ENCODE results near the gene C1QTNF2.
"Not testable (repeated sequence)": the region's sequence is repeated elsewhere in the genome, so short reads cannot be mapped to it uniquely, and the experiment has no call there.

C1QTNF2 gene

DNA sequence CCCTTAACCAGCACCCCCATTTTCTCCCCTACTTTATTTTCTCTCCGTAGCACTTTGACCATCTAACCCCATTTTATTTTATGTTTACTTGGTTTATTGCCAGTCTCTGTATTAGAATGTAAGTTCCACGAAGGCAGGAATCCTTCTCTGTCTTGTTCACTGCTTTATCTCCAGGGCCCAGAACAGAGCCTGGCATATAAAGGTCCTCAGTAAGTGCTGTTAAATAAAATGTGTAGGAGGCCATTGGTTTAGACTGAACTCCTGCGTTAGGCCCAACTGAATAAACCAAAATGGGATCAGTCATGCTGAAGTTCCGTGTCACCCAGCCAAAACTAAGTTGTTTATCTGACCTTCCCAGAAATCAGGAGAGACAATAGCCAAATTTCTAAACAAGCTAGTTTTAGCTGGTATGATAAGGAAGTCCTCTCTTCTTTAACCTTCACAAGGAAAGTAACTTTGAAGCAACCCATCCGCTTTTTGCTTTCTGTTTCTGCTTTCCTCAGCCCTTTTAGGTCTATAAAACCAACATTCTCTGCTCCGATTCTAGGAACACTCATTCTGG lies 29.0 kb downstream of the C1QTNF2 start:
- DNase-seq (ENCODE audit: low spot score): no peak

DNA sequence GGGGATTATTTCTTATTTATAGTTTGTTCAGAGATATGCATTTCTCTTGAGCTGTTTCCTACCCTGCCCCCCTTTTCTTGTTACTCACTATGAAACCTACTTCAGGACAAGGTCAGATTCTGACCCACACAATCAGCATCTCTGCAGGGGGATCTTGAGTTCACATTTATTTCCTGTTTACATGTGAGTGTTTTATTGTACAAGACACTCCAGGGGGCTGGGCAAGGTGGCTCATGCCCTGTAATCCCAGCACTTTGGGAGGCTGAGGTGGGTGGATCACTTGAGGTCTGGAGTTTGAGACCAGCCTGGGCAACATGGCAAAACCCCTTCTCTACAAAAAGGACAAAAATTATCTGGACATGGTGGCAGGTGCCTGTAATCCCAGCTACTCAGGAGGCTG lies 29.9 kb downstream of the C1QTNF2 start:
- not testable (repeated sequence) for DNase-seq (ENCODE audit: low spot score)

DNA sequence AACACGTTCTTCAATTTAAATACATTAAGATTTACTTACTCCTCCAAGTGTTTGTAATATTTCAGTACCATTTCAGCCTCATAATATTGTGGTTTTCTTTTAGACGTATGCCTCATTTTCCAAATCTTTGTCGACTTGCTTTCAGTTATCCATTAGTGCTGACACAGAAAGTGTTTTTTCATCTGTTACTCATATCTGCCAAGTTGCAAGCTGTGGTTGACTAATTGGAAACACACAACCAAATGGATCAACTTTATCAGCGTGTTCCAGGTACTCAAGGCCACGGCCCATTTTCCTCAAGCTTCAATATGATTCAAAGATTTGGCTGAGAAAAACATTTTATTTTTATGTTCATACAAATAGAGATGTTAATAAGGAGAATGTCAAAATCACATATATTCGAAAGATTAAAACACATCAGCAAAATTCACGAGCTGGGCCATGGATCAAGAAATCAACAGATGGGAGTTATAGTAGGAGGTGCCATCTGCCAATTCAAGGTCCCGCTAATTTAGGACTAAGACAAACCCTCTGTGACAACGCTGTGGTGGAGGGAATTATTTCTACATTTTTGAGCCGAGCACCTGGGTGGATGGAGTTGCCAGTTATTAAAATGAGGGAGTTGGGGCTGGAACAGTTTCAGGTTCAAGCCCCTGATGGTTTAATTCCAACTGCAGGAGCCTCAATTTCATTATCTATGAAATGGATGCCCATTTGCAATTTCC lies 30.9 kb downstream of the C1QTNF2 start:
- DNase-seq (ENCODE audit: low spot score): no peak

DNA sequence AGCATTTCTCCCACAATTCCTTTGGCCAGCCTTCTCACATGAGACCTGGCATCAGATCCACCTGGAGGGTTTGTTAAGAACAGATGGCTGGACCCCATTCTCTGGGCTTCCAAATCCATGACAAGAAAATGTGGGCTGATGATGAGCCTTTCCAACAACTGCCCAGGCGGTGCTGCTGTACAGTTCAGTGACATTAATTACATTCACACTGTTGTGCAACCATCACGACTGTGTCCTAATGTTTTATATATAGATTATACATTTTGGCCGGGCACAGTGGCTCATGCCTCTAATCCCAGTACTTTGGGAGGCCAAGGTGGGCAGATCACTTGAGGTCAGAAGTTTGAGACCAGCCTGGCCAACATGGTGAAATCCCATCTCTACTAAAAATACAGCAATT lies 35.7 kb downstream of the C1QTNF2 start:
- not testable (repeated sequence) for DNase-seq (ENCODE audit: low spot score)

DNA sequence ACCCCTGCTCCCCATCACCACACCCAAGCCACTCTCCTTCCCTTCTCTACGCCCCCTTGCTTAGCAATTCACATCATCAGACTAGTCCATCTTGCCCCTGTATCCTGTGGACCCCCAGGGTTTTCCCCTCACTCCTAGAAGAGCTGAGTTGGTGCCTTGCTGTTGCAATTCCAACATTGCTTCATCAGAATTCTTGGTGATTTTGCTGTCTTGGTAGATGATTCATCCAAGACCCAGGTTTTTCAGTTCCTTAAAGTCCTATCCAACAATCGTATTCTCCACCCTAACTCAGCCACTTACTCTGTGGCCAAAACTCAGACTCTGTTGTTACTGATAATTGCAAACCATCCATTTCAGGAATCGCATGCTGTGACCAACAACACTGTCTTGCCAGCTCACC lies 36.7 kb downstream of the C1QTNF2 start:
- DNase-seq (ENCODE audit: low spot score): no peak

DNA sequence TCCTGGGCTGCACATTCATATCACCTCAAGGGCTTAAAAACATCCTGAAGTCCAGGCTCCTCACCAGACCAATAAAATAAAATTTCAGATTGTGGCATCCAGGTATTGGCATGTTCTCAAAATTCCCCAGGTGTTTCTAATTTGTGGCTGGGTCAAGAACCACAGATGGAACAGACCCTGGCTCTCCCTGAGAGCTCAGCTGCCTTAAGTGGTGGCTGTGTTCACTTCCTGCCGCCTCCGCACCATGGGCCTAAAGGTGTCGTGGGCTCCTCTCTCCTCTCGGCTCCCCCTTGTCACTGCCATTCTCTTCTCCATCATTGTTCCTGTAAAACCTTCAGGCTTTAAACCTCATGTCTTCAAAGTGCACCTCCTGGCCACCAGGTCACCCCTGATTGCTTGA lies 40.2 kb downstream of the C1QTNF2 start:
- no peak for DNase-seq (ENCODE audit: low spot score)

GRCh38 chr5:160327818-160328217 lies 42.6 kb downstream of the C1QTNF2 start:
- DNase-seq (ENCODE audit: low spot score): no peak

- no peak for DNase-seq (ENCODE audit: low spot score)
Observed at GRCh38 chr5:160326981-160327380, 43.4 kb downstream of the C1QTNF2 start.

- no peak for DNase-seq (ENCODE audit: low spot score)
Observed at GRCh38 chr5:160325716-160326115, 44.7 kb downstream of the C1QTNF2 start.

- no peak for DNase-seq (ENCODE audit: low spot score)
Observed at GRCh38 chr5:160324886-160325285, 45.5 kb downstream of the C1QTNF2 start.

GRCh38 chr5:160318409-160318808 lies 52.0 kb downstream of the C1QTNF2 start:
- DNase-seq (ENCODE audit: low spot score): no peak

DNA sequence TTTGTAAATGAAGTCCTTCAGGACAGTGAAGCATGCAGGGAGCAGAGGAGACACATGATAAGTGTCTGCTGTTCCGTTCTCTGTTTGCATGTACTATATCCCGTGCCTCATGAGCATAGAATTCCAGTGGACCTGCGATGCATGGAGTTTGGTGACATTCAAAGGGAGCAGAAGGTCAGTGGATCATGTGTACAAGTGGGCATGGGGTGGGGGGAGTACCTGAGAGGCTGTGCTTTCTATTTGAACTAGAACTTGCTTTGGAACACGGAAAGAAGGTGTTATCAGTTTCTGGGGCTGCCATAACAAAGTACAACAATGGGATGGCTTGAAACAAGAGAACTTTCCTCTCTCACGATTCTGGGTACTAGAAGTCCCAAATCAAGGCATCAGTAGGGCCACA lies 53.0 kb downstream of the C1QTNF2 start:
- DNase-seq (ENCODE audit: low spot score): no peak

DNA sequence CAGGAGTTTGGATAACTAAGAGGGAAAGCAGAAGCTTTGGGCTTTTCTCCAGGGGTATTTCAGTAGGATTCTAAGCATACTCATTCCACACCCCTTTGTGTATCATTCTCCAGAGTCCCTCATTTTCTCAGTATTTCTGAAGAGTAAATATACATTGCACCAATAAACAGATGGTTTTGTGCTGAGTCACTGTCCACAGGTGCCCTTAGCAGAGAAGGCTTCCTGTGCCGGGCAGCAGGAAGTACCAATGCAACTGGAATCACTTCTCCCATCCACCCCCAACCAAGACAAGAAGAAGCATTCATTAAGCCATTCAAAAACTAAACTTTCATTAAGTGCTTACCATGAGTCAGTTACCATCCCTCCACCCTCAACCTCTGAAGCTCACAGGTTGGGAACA lies 54.5 kb downstream of the C1QTNF2 start:
- peak; percentile 11 for DNase-seq (ENCODE audit: low spot score)

DNA sequence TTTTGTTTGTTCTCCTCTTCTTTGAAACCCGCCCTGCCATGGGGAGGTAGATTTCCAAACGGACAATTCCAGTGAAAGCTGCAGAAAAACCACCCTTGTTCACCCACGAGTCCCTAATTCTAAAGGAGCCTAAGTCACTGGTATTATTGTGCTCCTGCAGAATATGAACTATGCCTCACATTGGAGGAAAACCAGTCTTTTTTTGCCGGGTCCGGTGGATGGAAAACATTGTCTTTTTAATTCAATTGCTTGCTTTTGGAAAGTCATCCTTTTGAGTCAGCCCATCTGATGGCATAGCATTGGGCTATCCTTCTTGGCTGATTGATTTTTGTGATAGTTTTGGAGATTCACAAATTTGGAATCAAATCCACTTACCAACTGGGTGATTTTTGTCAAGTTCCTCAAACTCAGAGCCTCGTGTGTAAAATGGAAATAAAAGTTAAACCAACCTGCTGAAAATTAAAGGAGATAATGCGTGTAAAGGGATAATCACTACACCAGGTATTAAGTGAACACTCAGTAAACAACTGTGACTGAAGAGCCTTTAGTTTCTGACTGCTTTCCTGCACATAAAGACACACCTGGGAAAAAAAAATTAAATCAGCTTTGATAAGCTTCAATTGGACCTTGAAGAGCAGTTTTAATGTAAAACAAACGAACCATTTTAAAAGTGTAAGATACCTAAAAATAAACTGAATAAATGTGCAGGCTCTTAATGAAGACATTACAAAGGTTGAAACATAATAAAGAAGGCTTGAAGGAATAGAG lies 57.3 kb downstream of the C1QTNF2 start:
- peak; percentile 19 for DNase-seq (ENCODE audit: low spot score)

DNA sequence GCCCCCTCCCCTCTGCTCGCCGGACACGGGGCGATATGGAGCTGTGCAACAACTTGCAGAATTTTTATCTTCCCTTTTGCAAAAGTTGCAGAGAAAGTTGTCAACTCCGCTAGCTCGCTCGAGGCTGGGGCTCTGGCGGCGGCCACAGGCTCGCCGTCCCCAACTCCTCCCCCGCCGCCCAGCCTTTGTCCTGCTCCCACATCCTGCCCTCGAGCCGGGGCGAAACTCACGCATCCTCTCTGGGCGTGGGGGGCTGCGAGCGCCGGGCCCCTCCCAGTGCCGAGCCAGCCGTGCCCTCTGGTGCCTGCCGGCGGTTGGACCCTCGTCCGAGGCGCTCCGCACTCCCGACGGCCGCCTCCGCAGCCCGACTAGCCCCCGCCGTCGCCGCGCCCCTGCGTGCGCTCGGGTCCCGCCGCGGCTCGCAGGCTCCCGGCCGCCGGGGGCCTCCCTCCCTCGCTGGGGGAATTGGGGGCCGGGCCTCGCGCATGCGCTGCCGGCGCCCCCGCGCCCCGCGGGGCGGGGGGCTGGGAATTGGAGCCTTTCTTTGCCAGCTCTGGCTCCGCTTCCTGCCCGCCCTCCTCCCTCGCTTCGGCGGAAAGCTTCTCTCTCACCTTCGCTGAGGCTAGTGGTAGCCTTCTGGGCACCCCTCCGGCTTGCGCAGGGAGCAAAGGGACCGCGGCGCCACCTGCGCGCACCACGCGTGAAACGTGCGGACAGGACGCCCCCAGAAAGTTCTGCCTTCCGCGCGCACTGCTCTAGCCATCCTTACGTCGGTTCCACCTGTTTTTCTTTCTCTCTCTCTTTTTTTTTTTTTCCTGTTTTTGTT lies 58.1 kb downstream of the C1QTNF2 start, which contains the start of gene CCNJL:
Gene CCNJL, minus strand, starts transcription at position 431 of the 826 bp plus-strand sequence. CDS start 641 bp downstream, outside the sequence.
- DNase-seq (ENCODE audit: low spot score): peak; percentile 64

- peak; percentile 19 for DNase-seq (ENCODE audit: low spot score)
Observed at GRCh38 chr5:160311491-160312133, 58.8 kb downstream of the C1QTNF2 start.

- no peak for DNase-seq (ENCODE audit: low spot score)
Observed at GRCh38 chr5:160310552-160311295, 59.7 kb downstream of the C1QTNF2 start.

DNA sequence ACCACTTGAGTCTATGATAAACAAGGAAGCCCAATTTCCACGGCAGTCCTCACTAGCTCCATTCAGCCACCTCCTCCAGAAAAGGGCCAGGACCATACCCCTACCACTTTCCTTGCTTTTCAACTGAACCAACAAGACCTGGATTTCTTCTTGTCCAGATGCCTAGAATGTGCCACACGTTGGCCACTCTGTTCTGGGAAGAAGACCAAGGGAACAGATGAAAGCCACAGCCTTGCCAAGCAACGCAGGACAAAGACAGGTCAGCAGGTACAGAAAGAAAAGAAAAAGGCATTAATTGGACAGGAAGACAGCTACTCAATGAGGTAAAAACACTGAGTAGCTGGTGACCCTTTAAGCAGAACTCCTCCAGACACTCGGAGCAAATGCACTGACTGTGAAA lies 60.3 kb downstream of the C1QTNF2 start:
- DNase-seq (ENCODE audit: low spot score): no peak

DNA sequence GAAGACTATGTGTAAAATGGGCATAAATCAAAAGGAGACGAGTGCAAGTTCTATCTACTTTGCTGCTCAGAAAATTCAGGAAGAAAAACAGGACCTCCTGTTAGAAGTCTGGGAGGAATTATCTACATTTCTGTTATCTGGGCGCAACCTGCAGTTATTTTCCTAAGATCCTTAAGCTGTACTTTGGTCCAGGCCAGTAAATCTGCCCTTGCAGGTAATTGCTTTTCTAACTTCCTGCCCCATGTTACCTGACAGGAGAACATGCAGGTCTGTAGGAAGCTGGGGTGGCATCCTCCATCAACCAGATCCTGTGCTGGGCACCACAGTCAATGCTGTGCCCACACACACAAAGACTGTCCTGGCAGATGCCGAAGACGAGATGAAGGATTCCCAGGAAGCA lies 63.7 kb downstream of the C1QTNF2 start:
- no peak for DNase-seq (ENCODE audit: low spot score)

DNA sequence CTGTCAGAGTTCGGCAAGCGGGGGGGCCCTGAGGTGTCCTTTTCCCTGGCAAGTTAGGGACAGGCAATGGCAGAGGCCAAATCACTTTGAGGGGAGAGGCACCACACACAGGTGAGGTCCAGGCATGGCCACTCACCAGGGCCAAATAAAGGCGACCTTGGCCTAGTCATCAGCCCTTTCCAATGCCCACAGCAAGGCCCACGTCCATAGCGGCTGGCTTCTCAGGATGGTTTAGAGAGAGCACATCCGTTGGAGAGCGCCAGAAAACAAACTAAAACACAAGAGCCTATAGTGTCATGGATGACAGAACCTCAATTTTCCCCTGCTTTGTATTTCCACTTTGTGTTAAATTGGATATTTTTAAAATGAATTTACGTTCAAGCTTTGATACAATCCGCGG lies 65.1 kb downstream of the C1QTNF2 start:
- no peak for DNase-seq (ENCODE audit: low spot score)

DNA sequence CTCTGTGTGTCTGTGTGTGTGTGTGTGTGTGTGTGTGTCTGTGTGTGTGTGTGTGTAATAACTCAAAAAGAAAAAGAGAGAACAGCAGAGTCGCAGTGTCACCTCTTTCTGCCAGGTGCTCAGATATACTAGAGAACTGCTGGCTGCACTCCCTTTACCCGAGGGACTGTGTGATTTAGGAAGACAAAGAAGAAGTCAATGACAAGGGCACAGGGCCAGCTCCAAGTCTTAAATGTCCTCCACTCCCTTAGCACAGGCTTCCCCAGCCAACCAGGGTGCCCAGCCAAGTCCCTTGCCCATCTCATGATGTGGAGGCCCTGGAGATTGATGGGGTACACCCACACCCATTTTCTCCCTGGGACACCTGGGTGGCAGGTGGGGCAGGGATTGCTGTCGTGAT lies 66.7 kb downstream of the C1QTNF2 start:
- DNase-seq (ENCODE audit: low spot score): no peak
